Measurements from ENCODE around the gene CD300LD.

GRCh38 chr17:74565126-74565525 lies 27.0 kb downstream of the CD300LD start:
- TF ChIP-seq CTCF (IDR thresholded peaks at IDR 0.05; ENCODE audit: control extremely low read depth in 1 of 3, insufficient read depth in 1 of 3, low read depth in 1 of 3, low read length in 3 of 3) (no peak), MAFK (IDR thresholded peaks at IDR 0.05; ENCODE audit: low read depth, low read length) (no peak)

Measured in H1 (cell line).